GM23248 (cell line): ENCODE data around the gene PLEKHA6. TPM values are rescaled to one million over a fixed set of nuclear protein-coding genes. Genes with fewer than 3 reads are reported as not detected.

ENCODE experiments used
- DNase-seq: peaks from one replicate; pipeline ENCODE4 v3.0.0-alpha.2; 2015
- H2AFZ ChIP-seq: fragments of 200-600 bp; sonication (generic); 2 replicates; pipeline ENCODE4 v1.6.1; 2016; ENCODE audit warnings: antibody characterized with exemption
- H3F3A ChIP-seq: fragments of 200-600 bp; sonication (generic); 2 replicates; pipeline ENCODE4 v1.6.1; 2016; ENCODE audit warnings: mild to moderate bottlenecking, antibody characterized with exemption, mixed run types; ENCODE audit not compliant: insufficient read depth
- H3K27ac ChIP-seq: fragments of 200-600 bp; sonication (generic); 2 replicates; pipeline ENCODE4 v1.5.1; 2016; ENCODE audit warnings: mild to moderate bottlenecking
- H3K27me3 ChIP-seq: fragments of 200-600 bp; sonication (generic); replicated peaks from 2 replicates; pipeline ENCODE4 v1.6.1; 2016; ENCODE audit warnings: mild to moderate bottlenecking; ENCODE audit not compliant: insufficient read depth
- H3K36me3 ChIP-seq: fragments of 200-600 bp; sonication (generic); 2 replicates; pipeline ENCODE4 v1.6.1; 2016; ENCODE audit warnings: low read depth, mild to moderate bottlenecking
- H3K4me1 ChIP-seq: fragments of 200-600 bp; sonication (generic); 2 replicates; pipeline ENCODE4 v1.6.1; 2016; ENCODE audit warnings: mild to moderate bottlenecking; ENCODE audit not compliant: insufficient read depth
- H3K4me2 ChIP-seq: fragments of 200-600 bp; sonication (generic); one replicate; pipeline ENCODE4 v1.6.1; 2016; ENCODE audit warnings: mild to moderate bottlenecking; ENCODE audit not compliant: unreplicated experiment
- H3K4me3 ChIP-seq: fragments of 200-600 bp; sonication (generic); 2 replicates; pipeline ENCODE4 v1.5.1; 2016; ENCODE audit warnings: mild to moderate bottlenecking
- H3K79me2 ChIP-seq: fragments of 200-600 bp; sonication (generic); 2 replicates; pipeline ENCODE4 v1.6.1; 2016; ENCODE audit warnings: mild to moderate bottlenecking; ENCODE audit not compliant: insufficient read depth
- H3K9ac ChIP-seq: fragments of 200-600 bp; sonication (generic); 2 replicates; pipeline ENCODE4 v1.6.1; 2016; ENCODE audit warnings: mild to moderate bottlenecking
- H3K9me2 ChIP-seq: fragments of 200-600 bp; sonication (generic); 2 replicates; pipeline ENCODE4 v1.6.1; 2016; ENCODE audit warnings: mixed run types, mild to moderate bottlenecking, moderate library complexity; ENCODE audit not compliant: insufficient read depth
- H3K9me3 ChIP-seq: fragments of 200-600 bp; sonication (generic); one replicate; pipeline ENCODE4 v1.6.1; 2017; ENCODE audit warnings: low read depth
- H4K20me1 ChIP-seq: fragments of 200-600 bp; sonication (generic); 2 replicates; pipeline ENCODE4 v1.6.0; 2016; ENCODE audit not compliant: insufficient read depth
- EZH2 ChIP-seq: fragments of 200-600 bp; sonication (generic); IDR thresholded peaks from 2 replicates; pipeline ENCODE4 v1.6.1; 2018; ENCODE audit warnings: antibody characterized with exemption, mild to moderate bottlenecking; ENCODE audit not compliant: insufficient read depth, poor library complexity, severe bottlenecking
- EZH2phosphoT487 ChIP-seq: fragments of 200-600 bp; sonication (generic); IDR thresholded peaks from 2 replicates; pipeline ENCODE4 v1.6.1; 2018; ENCODE audit warnings: antibody characterized with exemption, moderate library complexity, mild to moderate bottlenecking, low read depth; ENCODE audit not compliant: insufficient read depth
- WGBS, 2 experiments: methylation state at CpG; one replicate each; pipeline ENCODE4 v1.1.6; 2015 to 2017; ENCODE audit warnings: low lambda C conversion rate in 2 of 2, low coverage in 1 of 2; ENCODE audit errors: missing lambda C conversion rate in 2 of 2; 5-methylcytosine and 5-hydroxymethylcytosine counted together
- in situ Hi-C: fragments of 300-500 bp; cut with MboI; formaldehyde crosslinking; loops from 2 replicates; pipeline ENCODE4 v1.15.0; 2020
- polyA plus RNA-seq: library from polyadenylated mRNA; unstranded; fragments of >200 nt; fragmentation: Nextera tagmentation; extraction: Ambion mirVana; gene quantifications from 2 replicates; pipeline ENCODE4 v1.2.1, GENCODE V29; 2016
- total RNA-seq: library from RNA; depleted of rRNA; stranded (reverse); fragments of >200 nt; shearing (Covaris generic); gene quantifications from 2 replicates; pipeline ENCODE4 v1.2.3, GENCODE V29; 2014

Gene PLEKHA6
- total and polyA plus RNA-seq, 2 experiments from 2014 or later: 4.5 to 7.3 TPM

DNA sequence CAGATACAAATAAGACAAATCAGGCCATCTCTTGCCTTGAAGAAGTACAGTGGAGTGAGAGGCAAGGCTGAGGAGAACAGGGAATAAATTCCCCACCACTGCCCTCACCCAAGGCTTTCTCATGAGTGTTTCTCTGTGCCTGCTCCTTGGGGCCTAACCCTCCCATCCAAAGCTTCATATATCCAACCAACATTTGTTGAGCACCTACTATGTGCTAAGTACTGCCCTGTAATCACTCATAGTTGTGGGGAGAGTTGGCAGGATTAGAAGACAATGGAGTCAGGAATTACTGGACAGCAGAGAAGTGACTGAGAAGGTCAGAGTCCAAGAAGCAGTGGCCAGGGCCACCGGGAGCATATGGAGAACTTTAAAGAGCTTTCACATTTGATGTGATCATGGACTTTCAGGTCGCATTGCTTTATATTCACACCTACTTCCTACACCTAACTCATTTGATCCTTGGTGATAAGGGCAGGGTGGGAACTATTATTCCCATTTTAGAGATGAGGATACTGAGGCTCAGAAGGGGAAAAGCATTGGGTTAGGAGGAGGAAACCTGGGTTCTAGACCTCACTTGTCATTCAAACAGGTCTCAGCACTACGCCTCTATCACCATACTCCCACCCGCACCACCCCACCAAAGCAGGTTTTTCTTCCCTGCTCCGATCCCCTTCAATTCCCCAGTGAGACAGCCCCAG lies 6.4 kb downstream of the PLEKHA6 start:
- DNase-seq: no peak
- H3K4me2 ChIP-seq: no peak overlapping the region
- H3K36me3 ChIP-seq: no peaks in the 10 kb centered on the region
- WGBS, 2 experiments: 85 to 92% methylated on average over 5 of the region's 5 CpGs
- H3K4me3 ChIP-seq: no peak overlapping the region
- in situ Hi-C loops: no loop called here
- no peak overlapping the region for H2AFZ ChIP-seq
- H3K9me2 ChIP-seq: no peaks in the 10 kb centered on the region
- peaks cover 18% of the 10 kb centered on the region for H3K4me1 ChIP-seq
- no peaks in the 10 kb centered on the region for H3K27me3 ChIP-seq
- H3K9me3 ChIP-seq: no peaks in the 10 kb centered on the region
- no peaks in the 10 kb centered on the region for H3K79me2 ChIP-seq
- no peak overlapping the region for H3K9ac ChIP-seq
- H3F3A ChIP-seq: no peaks in the 10 kb centered on the region
- TF ChIP-seq EZH2: no peak
- no peak for TF ChIP-seq EZH2phosphoT487
- H3K27ac ChIP-seq: no peak overlapping the region
- H4K20me1 ChIP-seq: no peaks in the 10 kb centered on the region

DNA sequence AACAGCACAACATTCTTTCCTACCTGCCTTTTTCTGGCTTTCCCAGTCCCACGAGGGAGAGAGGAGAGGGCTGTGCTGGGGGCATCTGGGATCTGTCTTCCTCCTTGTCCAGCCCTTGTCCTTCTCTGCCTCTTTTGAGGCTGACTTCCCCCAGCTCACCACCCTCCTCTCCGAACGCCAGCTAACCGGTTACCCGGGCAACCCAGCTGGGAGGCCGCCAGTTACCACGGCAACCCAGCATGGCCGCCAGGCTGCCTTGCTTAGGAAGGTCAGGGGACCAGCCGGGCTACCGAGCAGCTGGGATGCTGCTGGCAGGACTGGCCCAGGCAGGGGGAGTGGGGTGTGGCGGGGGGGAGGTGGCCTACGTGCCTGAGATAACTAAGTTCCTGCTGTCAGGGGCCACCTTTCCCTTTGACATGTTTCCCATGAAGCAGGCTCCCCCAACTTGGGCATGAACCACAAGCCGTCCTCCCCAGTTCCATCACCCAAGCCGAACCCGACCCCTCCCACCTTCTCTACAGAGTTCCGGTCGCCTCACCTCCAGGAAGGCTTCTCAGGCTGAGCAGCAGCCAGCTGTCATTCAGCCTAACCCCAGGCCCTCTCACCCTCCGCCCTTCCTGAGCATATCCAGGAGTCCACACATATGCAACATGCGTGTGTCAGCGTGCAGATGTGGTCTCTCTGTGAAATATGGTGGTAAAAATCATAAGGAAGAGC lies 8.7 kb downstream of the PLEKHA6 start:
- TF ChIP-seq EZH2 (no peak), EZH2phosphoT487 (no peak)
- Histone ChIP-seq H3K9ac (peak overlapping the region; percentile 55), H3K27ac (no peak overlapping the region), H3K4me1 (peaks cover 14% of the 10 kb centered on the region), H3K4me3 (peak overlapping the region; percentile 45), H3K79me2 (no peaks in the 10 kb centered on the region), H3K9me2 (no peaks in the 10 kb centered on the region), H3K4me2 (peak overlapping the region; percentile 47), H3F3A (no peaks in the 10 kb centered on the region), H4K20me1 (no peaks in the 10 kb centered on the region), H2AFZ (peak overlapping the region; percentile 74), H3K27me3 (no peaks in the 10 kb centered on the region), H3K36me3 (no peaks in the 10 kb centered on the region), H3K9me3 (no peaks in the 10 kb centered on the region)
- WGBS, 2 experiments: 28 to 31% methylated on average over 19 to 20 of the region's 20 CpGs
- DNase-seq: peak; percentile 83
- in situ Hi-C loops: no loop called here

DNA sequence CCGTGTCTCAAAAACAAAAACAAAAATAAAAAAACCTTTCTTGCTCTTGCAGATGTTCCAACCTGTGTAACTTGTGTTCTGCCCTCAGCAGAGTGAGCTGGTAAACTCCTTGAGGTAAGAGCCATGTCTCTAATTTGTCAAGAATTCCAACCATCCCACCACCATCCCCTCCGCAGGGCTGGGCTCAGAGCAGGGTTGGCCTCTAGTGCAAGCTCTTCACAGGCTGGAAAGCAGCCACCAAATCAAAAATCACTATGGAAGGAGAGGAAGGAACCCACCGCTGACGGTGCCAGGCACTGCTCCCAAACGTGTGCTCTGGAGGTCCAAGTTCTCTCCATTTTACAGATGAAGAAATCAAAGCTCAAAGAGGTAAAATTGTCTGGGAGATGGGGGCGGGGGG lies 9.4 kb downstream of the PLEKHA6 start:
- H3K9ac ChIP-seq: peak overlapping the region; percentile 55
- peaks cover 14% of the 10 kb centered on the region for H3K4me1 ChIP-seq
- H3K9me3 ChIP-seq: no peaks in the 10 kb centered on the region
- WGBS, 2 experiments: 34 to 39% methylated on average over 6 of the region's 6 CpGs
- H3K36me3 ChIP-seq: no peaks in the 10 kb centered on the region
- TF ChIP-seq EZH2 (no peak), EZH2phosphoT487 (no peak)
- no peaks in the 10 kb centered on the region for H3K27me3 ChIP-seq
- no peaks in the 10 kb centered on the region for H3K9me2 ChIP-seq
- peak overlapping the region; percentile 45 for H3K4me3 ChIP-seq
- no peak for DNase-seq
- H4K20me1 ChIP-seq: no peaks in the 10 kb centered on the region
- no peaks in the 10 kb centered on the region for H3F3A ChIP-seq
- in situ Hi-C loops: no loop called here
- peak overlapping the region; percentile 47 for H3K4me2 ChIP-seq
- no peaks in the 10 kb centered on the region for H3K79me2 ChIP-seq
- peak overlapping the region; percentile 74 for H2AFZ ChIP-seq
- H3K27ac ChIP-seq: no peak overlapping the region

DNA sequence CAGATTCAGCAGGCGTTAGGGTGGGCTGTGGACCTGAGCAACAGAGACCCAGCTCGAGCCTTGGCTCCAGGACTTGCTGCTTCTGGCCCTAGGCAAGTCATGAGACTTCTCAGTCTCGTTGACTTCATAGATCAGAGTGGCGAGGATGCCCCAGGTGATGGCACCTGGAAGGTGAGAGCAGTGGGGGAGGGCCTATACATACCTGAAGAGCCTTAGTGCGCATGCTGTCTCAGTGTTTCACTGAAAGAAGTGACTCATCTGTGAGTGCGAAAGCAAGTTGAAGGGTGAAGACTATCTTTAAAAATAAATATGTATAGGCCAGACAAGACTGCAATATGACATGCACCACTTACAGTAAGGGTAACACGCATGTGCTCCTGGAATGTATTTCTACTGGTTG lies 10.1 kb downstream of the PLEKHA6 start:
- Histone ChIP-seq H2AFZ (no peak overlapping the region), H3K4me2 (no peak overlapping the region), H3K27me3 (no peaks in the 10 kb centered on the region), H3K4me1 (peaks cover 14% of the 10 kb centered on the region), H3K9me3 (no peaks in the 10 kb centered on the region), H3F3A (no peaks in the 10 kb centered on the region), H3K9me2 (no peaks in the 10 kb centered on the region), H3K9ac (no peak overlapping the region), H3K27ac (no peak overlapping the region), H3K79me2 (no peaks in the 10 kb centered on the region), H3K36me3 (no peaks in the 10 kb centered on the region), H3K4me3 (no peak overlapping the region), H4K20me1 (no peaks in the 10 kb centered on the region)
- no peak for TF ChIP-seq EZH2
- TF ChIP-seq EZH2phosphoT487: no peak
- DNase-seq: no peak
- WGBS, 2 experiments: 81 to 82% methylated on average over 7 of the region's 7 CpGs
- in situ Hi-C loops: no loop called here
